HG03558 (cell line): Measurements from ENCODE around the gene DNAJC24.

ENCODE experiments used
- ATAC-seq: cut with Tn5 transposase; IDR thresholded peaks from one replicate; pipeline ENCODE4 v1.9.1; 2021; ENCODE audit warnings: moderate number of reproducible peaks; ENCODE audit not compliant: unreplicated experiment; ENCODE audit errors: extremely low read depth

Gene DNAJC24

GRCh38 chr11:31478223-31478590, 108.5 kb downstream of the DNAJC24 start:
- ATAC-seq, result no peak

- ATAC-seq, result no peak
These were observed 109.4 kb downstream of the DNAJC24 start for GRCh38 chr11:31479066-31479465.

- ATAC-seq, result no peak
These were observed 111.3 kb downstream of the DNAJC24 start for GRCh38 chr11:31480930-31481329.
